ENCODE measurements around the gene MMP24. TPM values are rescaled to one million over a fixed set of nuclear protein-coding genes. Genes with fewer than 3 reads are reported as not detected.
A peak's percentile ranks its signal among the peaks of the same experiment; 100 is the strongest.

The MMP24 gene
- polyA plus RNA-seq, 1 of the 3 experiments (the other 2 are of a cell fraction): 18.1 TPM

- Histone ChIP-seq H3K9me3 (no peaks in the 10 kb centered on the region), H3K27ac (ENCODE audit: low read depth in 2 of 2, low read length in 1 of 2) (peak overlapping the region in 1 of 2 experiments; percentile 83; a peak in 2 of 4 replicates), H3K9ac (no peak overlapping the region), H3K36me3 (replicated peaks in 1 of 2; ENCODE audit: control insufficient read depth in 1 of 2, insufficient read depth in 2 of 2, low read length in 1 of 2) (no peaks in the 10 kb centered on the region), H3K9me2 (no peaks in the 10 kb centered on the region), H3K4me1 (ENCODE audit: control insufficient read depth in 1 of 2, insufficient read depth in 2 of 2, low read depth in 1 of 2, low read length in 1 of 2) (peaks cover 0 to 19% of the 10 kb centered on the region in 2 experiments; a peak in 1 of 4 replicates), H3K4me2 (no peak overlapping the region), H2AFZ (ENCODE audit: low read depth) (no peak overlapping the region), H4K20me1 (ENCODE audit: insufficient read depth) (no peaks in the 10 kb centered on the region), H3K4me3 (ENCODE audit: low read depth in 2 of 2, low read length in 1 of 2) (no peak overlapping the region), H3K79me2 (ENCODE audit: insufficient read depth) (no peaks in the 10 kb centered on the region), H3F3A (replicated peaks; ENCODE audit: insufficient read depth) (no peaks in the 10 kb centered on the region), H3K27me3 (ENCODE audit: insufficient read depth) (no peaks in the 10 kb centered on the region)
- CTCF ChIA-PET: interaction anchor here (0.7 to 3.3 kb wide), 4 partner anchors 12 to 33 kb away, joined by 3 to 28 read pairs (median 4); no protein-coding TSS in a partner anchor
- 49% methylated on average over 4 of the region's 7 CpGs for WGBS (ENCODE audit: low lambda C conversion rate)
- TF ChIP-seq RCOR1 (IDR thresholded peaks at IDR 0.05; ENCODE audit: low read length) (peak; percentile 58), USF1 (IDR thresholded peaks at IDR 0.05; ENCODE audit: borderline replicate concordance, low read depth) (no peak), JUND (IDR thresholded peaks at IDR 0.05) (no peak), RFX5 (IDR thresholded peaks at IDR 0.05; ENCODE audit: low read length) (no peak), MEF2A (IDR thresholded peaks at IDR 0.05; ENCODE audit: borderline replicate concordance, low read depth) (no peak), USF2 (IDR thresholded peaks at IDR 0.05; ENCODE audit: borderline replicate concordance, low read depth, low read length) (no peak), FOXM1 (IDR thresholded peaks at IDR 0.05; ENCODE audit: low read depth) (no peak), GATA2 (CRISPR knock-in tag; IDR thresholded peaks at IDR 0.05) (peak; percentile 79), IRF3 (IDR thresholded peaks at IDR 0.05; ENCODE audit: low read depth, low read length) (no peak), EP300 (IDR thresholded peaks at IDR 0.05; ENCODE audit: borderline replicate concordance in 1 of 2, low read depth in 1 of 2, low read length in 1 of 2) (peak in 1 of 2 experiments; percentile 31; a peak in 1 of 4 replicates), RXRA (IDR thresholded peaks at IDR 0.05; ENCODE audit: borderline replicate concordance, low read depth) (no peak), TEAD4 (IDR thresholded peaks at IDR 0.05; ENCODE audit: borderline replicate concordance, insufficient read depth) (no peak), REST (IDR thresholded peaks at IDR 0.05; ENCODE audit: low read depth, low read length) (no peak), CHD2 (IDR thresholded peaks at IDR 0.05; ENCODE audit: low read length, partially characterized antibody) (peak; percentile 10), FOXJ3 (CRISPR knock-in tag; IDR thresholded peaks at IDR 0.05) (peak; percentile 34; the same call in 1 of the 2 replicates), ELF1 (IDR thresholded peaks at IDR 0.05) (no peak), NRF1 (IDR thresholded peaks at IDR 0.05; ENCODE audit: low read depth, low read length) (no peak), PBX3 (IDR thresholded peaks at IDR 0.05) (no peak), TAF1 (IDR thresholded peaks at IDR 0.05; ENCODE audit: borderline replicate concordance, low read depth, low read length) (no peak)
- POLR2A ChIA-PET: interaction anchor here (1.4 kb wide), 1 partner anchor 165 kb away, joined by 4 read pairs; the partner anchor contains the start of gene CEP250
- DNase-seq: peak; percentile 91
Measured at GRCh38 chr20:35290186-35290886, 63.8 kb downstream of the MMP24 start.

Data from SK-N-SH (cell line).